Nephron (organoid): ENCODE measurements around the gene KRT80.

ENCODE experiments used
- H3K27ac Mint-ChIP-seq, 3 experiments: 2 replicates each; pipeline ENCODE4 v1.8.0; 2020; ENCODE audit warnings: mixed read lengths in 3 of 3, mild to moderate bottlenecking in 2 of 3, moderate library complexity in 1 of 3
- H3K27me3 Mint-ChIP-seq: 2 replicates; pipeline ENCODE4 v1.8.0; 2021; ENCODE audit warnings: low read depth, mild to moderate bottlenecking, moderate library complexity, mixed read lengths
- H3K36me3 Mint-ChIP-seq: 2 replicates; pipeline ENCODE4 v1.8.0; 2020; ENCODE audit warnings: low read depth, mixed read lengths
- H3K4me1 Mint-ChIP-seq: 2 replicates; pipeline ENCODE4 v1.8.0; 2020; ENCODE audit warnings: mixed read lengths
- H3K4me3 Mint-ChIP-seq, 3 experiments: 2 replicates each; pipeline ENCODE4 v1.8.0; 2020; ENCODE audit warnings: mild to moderate bottlenecking in 3 of 3, mixed read lengths in 3 of 3, moderate library complexity in 2 of 3
- H3K9me3 Mint-ChIP-seq: 2 replicates; pipeline ENCODE4 v1.8.0; 2020; ENCODE audit warnings: mixed read lengths
- TF ChIP-seq, protein P1 (sequence below), 3 experiments: fragments of 200-600 bp; sonication (generic); IDR thresholded peaks; one replicate each; pipeline ENCODE4 v1.5.0; 2021; ENCODE audit warnings: antibody characterized with exemption in 3 of 3; ENCODE audit not compliant: unreplicated experiment in 3 of 3

KRT80 gene

DNA sequence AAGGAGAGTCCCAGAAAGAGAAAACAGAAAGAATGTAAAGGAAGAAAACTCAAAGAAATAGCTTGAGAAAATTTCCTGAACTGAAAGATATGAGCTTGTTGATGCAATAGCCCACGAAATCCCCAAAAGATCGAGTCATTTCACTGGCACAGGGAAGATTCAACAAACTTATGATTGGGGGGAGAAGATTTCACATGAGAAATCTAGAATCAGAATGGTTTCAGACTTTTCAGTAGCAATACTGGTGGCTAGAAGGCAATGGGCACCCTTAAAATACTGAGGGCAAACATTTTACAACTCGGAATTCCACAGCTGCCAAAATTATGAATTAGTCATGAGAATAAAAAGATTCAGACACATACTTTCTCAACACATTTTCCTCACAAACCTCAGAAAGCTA is 32.3 kb upstream of the KRT80 start:
- H3K27me3 Mint-ChIP-seq: peaks cover 61% of the 10 kb centered on the region
- no peaks in the 10 kb centered on the region for H3K4me1 Mint-ChIP-seq
- H3K36me3 Mint-ChIP-seq: no peaks in the 10 kb centered on the region
- TF ChIP-seq, protein P1, sequence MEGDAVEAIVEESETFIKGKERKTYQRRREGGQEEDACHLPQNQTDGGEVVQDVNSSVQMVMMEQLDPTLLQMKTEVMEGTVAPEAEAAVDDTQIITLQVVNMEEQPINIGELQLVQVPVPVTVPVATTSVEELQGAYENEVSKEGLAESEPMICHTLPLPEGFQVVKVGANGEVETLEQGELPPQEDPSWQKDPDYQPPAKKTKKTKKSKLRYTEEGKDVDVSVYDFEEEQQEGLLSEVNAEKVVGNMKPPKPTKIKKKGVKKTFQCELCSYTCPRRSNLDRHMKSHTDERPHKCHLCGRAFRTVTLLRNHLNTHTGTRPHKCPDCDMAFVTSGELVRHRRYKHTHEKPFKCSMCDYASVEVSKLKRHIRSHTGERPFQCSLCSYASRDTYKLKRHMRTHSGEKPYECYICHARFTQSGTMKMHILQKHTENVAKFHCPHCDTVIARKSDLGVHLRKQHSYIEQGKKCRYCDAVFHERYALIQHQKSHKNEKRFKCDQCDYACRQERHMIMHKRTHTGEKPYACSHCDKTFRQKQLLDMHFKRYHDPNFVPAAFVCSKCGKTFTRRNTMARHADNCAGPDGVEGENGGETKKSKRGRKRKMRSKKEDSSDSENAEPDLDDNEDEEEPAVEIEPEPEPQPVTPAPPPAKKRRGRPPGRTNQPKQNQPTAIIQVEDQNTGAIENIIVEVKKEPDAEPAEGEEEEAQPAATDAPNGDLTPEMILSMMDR (IDR thresholded peaks at IDR 0.05; ENCODE audit: unreplicated experiment in 3 of 3): no peak
- no peak overlapping the region for H3K27ac Mint-ChIP-seq
- no peak overlapping the region for H3K4me3 Mint-ChIP-seq
- peaks cover 13% of the 10 kb centered on the region for H3K9me3 Mint-ChIP-seq

DNA sequence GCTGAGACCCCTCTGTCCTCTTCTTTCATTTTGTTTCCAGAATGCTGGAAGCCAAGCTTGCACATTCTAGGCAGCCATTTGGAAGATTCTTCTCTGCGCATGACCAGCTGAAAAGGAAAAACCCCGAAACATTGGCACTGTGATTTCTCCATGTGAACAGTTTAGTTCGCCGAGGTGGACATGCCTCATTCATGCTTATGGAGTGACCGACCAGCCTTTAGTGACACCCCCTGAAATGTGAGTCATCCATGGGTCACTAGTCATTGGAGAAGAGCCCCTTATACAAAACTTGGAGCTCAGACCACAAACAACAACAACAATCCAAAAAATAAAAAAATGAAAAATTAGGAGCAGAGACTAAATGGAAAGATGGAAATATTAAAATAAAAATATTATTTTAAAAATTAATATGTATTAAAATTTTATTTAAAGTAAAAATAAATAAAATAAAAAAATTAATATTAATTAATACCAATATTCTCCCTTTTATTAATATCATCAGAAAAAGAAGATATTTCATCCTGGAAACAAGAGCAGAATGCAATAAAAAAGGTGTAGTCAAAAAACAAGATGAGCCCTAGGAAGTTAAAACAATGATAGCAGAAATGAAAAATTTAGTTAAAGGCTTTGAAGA is 31.7 kb upstream of the KRT80 start:
- H3K9me3 Mint-ChIP-seq: peaks cover 13% of the 10 kb centered on the region
- TF ChIP-seq, protein P1 (IDR thresholded peaks at IDR 0.05; ENCODE audit: unreplicated experiment in 3 of 3): no peak
- peaks cover 56% of the 10 kb centered on the region for H3K27me3 Mint-ChIP-seq
- no peaks in the 10 kb centered on the region for H3K36me3 Mint-ChIP-seq
- H3K4me3 Mint-ChIP-seq: no peak overlapping the region
- H3K27ac Mint-ChIP-seq: no peak overlapping the region
- no peaks in the 10 kb centered on the region for H3K4me1 Mint-ChIP-seq

DNA sequence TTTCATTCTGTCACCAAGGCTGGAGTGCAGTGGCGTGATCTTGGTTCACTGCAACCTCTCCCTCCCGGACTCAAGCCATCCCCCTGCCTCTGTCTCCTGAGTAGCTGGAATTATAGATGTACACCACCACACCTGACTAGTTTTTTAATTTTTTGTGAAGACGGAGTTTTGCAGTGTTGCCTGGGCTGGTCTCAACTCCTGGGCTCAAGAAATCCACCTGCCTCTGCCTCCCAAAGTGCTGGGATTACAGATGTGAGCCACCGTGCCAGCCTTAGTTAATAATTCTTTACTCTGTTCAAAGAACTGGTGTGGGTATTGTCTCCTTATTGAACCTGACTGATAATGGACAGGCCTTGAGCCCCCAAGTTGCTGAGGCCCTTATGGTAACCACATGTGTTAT is 30.9 kb upstream of the KRT80 start:
- Mint-ChIP-seq H3K27ac (peak overlapping the region in 1 of 3 experiments; percentile 38), H3K4me1 (no peaks in the 10 kb centered on the region), H3K36me3 (no peaks in the 10 kb centered on the region), H3K9me3 (peaks cover 13% of the 10 kb centered on the region), H3K4me3 (no peak overlapping the region), H3K27me3 (peaks cover 50% of the 10 kb centered on the region)
- TF ChIP-seq, protein P1 (IDR thresholded peaks at IDR 0.05; ENCODE audit: unreplicated experiment in 3 of 3): no peak

DNA sequence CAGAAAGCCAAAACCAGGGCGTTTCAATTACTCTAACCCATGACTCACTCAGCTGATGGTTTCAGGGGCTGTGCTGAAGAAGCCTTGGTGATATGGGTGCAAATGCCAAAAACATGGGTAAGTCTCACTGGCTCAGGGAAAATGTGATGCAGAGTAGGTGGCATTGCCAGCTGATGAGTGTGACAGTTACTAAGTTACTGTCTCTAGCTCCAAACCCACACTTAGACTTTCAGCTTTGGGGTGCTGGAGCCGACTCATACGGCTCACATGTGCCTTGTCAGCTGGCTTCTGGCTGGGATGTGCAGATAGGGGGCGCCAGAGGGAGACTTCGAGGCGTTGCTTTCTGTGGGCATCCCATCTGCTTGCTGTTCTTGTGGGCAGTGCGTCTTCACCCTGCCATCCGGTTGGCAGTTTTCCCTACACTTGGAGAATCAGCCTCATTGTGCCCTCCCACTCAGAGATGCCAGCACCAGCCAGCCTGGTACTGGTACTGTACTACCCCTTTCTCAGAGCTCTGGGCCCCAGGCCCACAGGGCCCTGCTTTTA is 30.2 kb upstream of the KRT80 start:
- Mint-ChIP-seq H3K9me3 (peaks cover 13% of the 10 kb centered on the region), H3K27me3 (peaks cover 50% of the 10 kb centered on the region), H3K27ac (peak overlapping the region in 1 of 3 experiments; percentile 38), H3K36me3 (no peaks in the 10 kb centered on the region), H3K4me3 (no peak overlapping the region), H3K4me1 (peaks cover 3% of the 10 kb centered on the region)
- TF ChIP-seq, protein P1 (IDR thresholded peaks at IDR 0.05; ENCODE audit: unreplicated experiment in 3 of 3): peak in 2 of 3 experiments; percentile 33 to 35

DNA sequence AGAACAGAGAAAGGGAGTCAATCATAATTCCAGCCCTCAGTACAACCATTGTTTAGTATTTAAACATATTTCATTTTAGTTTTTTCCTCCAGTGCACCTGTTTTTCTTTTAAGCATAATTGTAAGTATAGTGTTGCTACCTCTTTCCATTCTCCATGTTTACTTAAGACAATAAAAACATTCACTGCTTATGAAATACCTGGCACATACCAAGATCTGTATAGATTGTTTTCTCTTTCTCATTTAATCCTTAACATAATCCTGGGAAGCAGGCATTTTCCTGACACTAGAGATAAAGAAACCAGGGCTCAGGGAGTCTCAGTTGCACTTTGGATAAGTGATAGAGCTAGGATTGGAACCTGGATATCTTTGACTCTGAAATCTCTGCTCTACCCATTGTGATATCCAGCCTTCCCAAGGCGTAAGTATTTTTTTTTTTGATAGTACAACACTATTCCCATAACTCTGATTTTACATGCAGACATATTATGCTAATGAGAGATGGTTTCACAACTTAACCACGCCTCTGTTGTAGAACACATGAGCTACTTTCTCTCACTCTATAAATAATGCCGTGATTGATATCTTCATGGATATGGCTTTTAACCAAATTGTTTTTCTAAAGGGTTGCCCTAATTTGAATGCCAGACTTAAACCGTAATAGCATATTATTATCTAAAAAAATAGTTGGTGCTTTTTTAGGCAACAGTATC is 29.4 kb upstream of the KRT80 start:
- Mint-ChIP-seq H3K27me3 (peaks cover 46% of the 10 kb centered on the region), H3K4me1 (peaks cover 3% of the 10 kb centered on the region), H3K4me3 (no peak overlapping the region), H3K36me3 (no peaks in the 10 kb centered on the region), H3K27ac (no peak overlapping the region), H3K9me3 (peaks cover 13% of the 10 kb centered on the region)
- TF ChIP-seq, protein P1 (IDR thresholded peaks at IDR 0.05; ENCODE audit: unreplicated experiment in 3 of 3): no peak
